Esophagus squamous epithelium (tissue), 5 donors: Measurements from ENCODE around the gene CYP4X1. TPM values are rescaled to one million over a fixed set of nuclear protein-coding genes. Genes with fewer than 3 reads are reported as not detected.
"Not testable (repeated sequence)": the region's sequence is repeated elsewhere in the genome, so short reads cannot be mapped to it uniquely, and the experiment has no call there.

Source experiments
- DNase-seq: peaks from one replicate; lab custom pipeline; 2025; lab: John Stamatoyannopoulos, UW
- H3K27ac ChIP-seq, 4 donors: fragments of 200-600 bp; sonication (generic); one replicate each; pipeline ENCODE4 v1.5.1; 2016 to 2019; ENCODE audit warnings: mild to moderate bottlenecking in 1 of 4
- H3K27me3 ChIP-seq, 4 donors: fragments of 200-600 bp; sonication (generic); 1 replicate in 3 of 4; 2 replicates in 1 of 4; pipeline versions ENCODE4 v1.5.1 to v1.6.0; 2017 to 2021; ENCODE audit warnings: antibody characterized with exemption in 1 of 4
- H3K36me3 ChIP-seq, 3 donors: fragments of 200-600 bp; sonication (generic); one replicate each; pipeline ENCODE4 v1.5.1; 2016 to 2019
- H3K4me1 ChIP-seq, 3 donors: fragments of 200-600 bp; sonication (generic); one replicate each; pipeline ENCODE4 v1.5.1; 2017 to 2019
- H3K4me3 ChIP-seq, 4 donors: fragments of 200-600 bp; sonication (generic); 1 replicate in 3 of 4; 2 replicates in 1 of 4; pipeline ENCODE4 v1.5.1; 2016 to 2019; ENCODE audit warnings: mild to moderate bottlenecking in 2 of 4, moderate library complexity in 1 of 4
- H3K9me3 ChIP-seq, 3 donors: fragments of 200-600 bp; sonication (generic); one replicate each; pipeline ENCODE4 v1.5.1; 2016 to 2019
- POLR2A ChIP-seq, 4 donors: fragments of 450-650 bp; IDR thresholded peaks; one replicate each; pipeline ENCODE4 v1.6.1; 2017; ENCODE audit warnings: antibody characterized with exemption in 4 of 4, mild to moderate bottlenecking in 4 of 4, moderate library complexity in 3 of 4
- WGBS, 2 donors: methylation state at CpG; one replicate each; pipeline ENCODE4 v1.1.5; 2018; 5-methylcytosine and 5-hydroxymethylcytosine counted together
- intact Hi-C: fragments of 100-400 bp; cut with DNase I; formaldehyde crosslinking; loops from one replicate; pipeline ENCODE4 v1.15.0; 2022
- total RNA-seq, 4 donors: library from RNA; depleted of rRNA; stranded (reverse); fragments of >200 nt; gene quantifications; one replicate each; pipeline ENCODE4 v1.1.0, GENCODE V29; 2016
- TF ChIP-seq, protein P1 (sequence below), 6 experiments: fragments of 450-650 bp in 4 of 6; fragments of 200-600 bp in 2 of 6; sonication (generic) in 2 of 6; IDR thresholded peaks; one replicate each; pipeline ENCODE4 v1.5.1; 2016 to 2019; ENCODE audit warnings: antibody characterized with exemption in 6 of 6, mild to moderate bottlenecking in 4 of 6, moderate library complexity in 4 of 6
- donor health status: DM: yes; HTN: yes; CAD: no.

Gene CYP4X1
- total RNA-seq, 4 donors from 2014 or later: 16.9 to 31.0 (median 28.8) TPM

- WGBS, 2 donors: 46 to 49% methylated on average over 3 of the region's 3 CpGs
- Histone ChIP-seq H3K27me3 (peaks cover 0 to under 1% (median 0%) of the 10 kb centered on the region in 4 donors), H3K27ac (peak overlapping the region; percentile 37 to 80 (median 78)), H3K36me3 (peaks cover 0 to 3% (median 0%) of the 10 kb centered on the region in 3 donors), H3K4me1 (peaks cover 13 to 62% (median 28%) of the 10 kb centered on the region in 3 donors), H3K4me3 (no peak overlapping the region), H3K9me3 (no peaks in the 10 kb centered on the region)
- intact Hi-C loops: no loop called here
- TF ChIP-seq POLR2A (IDR thresholded peaks at IDR 0.05): no peak
- TF ChIP-seq, protein P1, sequence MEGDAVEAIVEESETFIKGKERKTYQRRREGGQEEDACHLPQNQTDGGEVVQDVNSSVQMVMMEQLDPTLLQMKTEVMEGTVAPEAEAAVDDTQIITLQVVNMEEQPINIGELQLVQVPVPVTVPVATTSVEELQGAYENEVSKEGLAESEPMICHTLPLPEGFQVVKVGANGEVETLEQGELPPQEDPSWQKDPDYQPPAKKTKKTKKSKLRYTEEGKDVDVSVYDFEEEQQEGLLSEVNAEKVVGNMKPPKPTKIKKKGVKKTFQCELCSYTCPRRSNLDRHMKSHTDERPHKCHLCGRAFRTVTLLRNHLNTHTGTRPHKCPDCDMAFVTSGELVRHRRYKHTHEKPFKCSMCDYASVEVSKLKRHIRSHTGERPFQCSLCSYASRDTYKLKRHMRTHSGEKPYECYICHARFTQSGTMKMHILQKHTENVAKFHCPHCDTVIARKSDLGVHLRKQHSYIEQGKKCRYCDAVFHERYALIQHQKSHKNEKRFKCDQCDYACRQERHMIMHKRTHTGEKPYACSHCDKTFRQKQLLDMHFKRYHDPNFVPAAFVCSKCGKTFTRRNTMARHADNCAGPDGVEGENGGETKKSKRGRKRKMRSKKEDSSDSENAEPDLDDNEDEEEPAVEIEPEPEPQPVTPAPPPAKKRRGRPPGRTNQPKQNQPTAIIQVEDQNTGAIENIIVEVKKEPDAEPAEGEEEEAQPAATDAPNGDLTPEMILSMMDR (IDR thresholded peaks at IDR 0.05): no peak
- DNase-seq: no peak
Measured at GRCh38 chr1:47031585-47031984, 8.1 kb downstream of the CYP4X1 start.

DNA sequence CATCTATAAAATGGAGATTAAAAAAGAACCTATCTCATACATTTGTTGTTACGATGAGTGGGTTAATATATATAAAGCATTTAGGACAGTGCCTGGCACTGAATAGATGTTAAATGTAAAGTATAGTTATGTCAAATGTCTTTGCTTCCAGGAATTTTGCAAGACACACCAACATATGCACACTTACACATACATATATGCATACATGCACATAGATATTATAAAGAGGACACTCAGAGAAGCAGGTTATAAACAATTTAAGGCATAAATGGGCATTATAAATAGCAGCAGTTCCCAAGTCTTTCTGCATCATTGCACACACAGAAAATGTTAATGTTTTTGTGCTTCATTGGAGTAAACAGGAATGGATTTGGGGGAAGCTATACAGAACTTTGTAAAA, 13.3 kb downstream of the CYP4X1 start:
- Histone ChIP-seq H3K27ac (no peak overlapping the region), H3K36me3 (peaks cover 0 to 29% (median 0%) of the 10 kb centered on the region in 3 donors), H3K27me3 (no peaks in the 10 kb centered on the region), H3K4me1 (peaks cover 0 to 25% (median 7%) of the 10 kb centered on the region in 3 donors), H3K9me3 (no peaks in the 10 kb centered on the region), H3K4me3 (no peak overlapping the region)
- 83 to 88% methylated on average over 1 of the region's 1 CpG for WGBS, 2 donors
- TF ChIP-seq, protein P1 (IDR thresholded peaks at IDR 0.05): no peak
- TF ChIP-seq POLR2A (IDR thresholded peaks at IDR 0.05): no peak
- no peak for DNase-seq
- intact Hi-C loops: no loop called here

GRCh38 chr1:47059376-47059775, 35.9 kb downstream of the CYP4X1 start:
- no peak for TF ChIP-seq POLR2A (IDR thresholded peaks at IDR 0.05)
- TF ChIP-seq, protein P1 (IDR thresholded peaks at IDR 0.05): no peak
- Histone ChIP-seq H3K36me3 (no peaks in the 10 kb centered on the region), H3K27me3 (peaks cover 0 to 7% (median 0%) of the 10 kb centered on the region in 4 donors), H3K4me1 (no peaks in the 10 kb centered on the region), H3K9me3 (no peaks in the 10 kb centered on the region), H3K4me3 (no peak overlapping the region), H3K27ac (no peak overlapping the region)
- no peak for DNase-seq
- 26 to 47% methylated on average over 1 of the region's 1 CpG for WGBS, 2 donors
- intact Hi-C loops: no loop called here

DNA sequence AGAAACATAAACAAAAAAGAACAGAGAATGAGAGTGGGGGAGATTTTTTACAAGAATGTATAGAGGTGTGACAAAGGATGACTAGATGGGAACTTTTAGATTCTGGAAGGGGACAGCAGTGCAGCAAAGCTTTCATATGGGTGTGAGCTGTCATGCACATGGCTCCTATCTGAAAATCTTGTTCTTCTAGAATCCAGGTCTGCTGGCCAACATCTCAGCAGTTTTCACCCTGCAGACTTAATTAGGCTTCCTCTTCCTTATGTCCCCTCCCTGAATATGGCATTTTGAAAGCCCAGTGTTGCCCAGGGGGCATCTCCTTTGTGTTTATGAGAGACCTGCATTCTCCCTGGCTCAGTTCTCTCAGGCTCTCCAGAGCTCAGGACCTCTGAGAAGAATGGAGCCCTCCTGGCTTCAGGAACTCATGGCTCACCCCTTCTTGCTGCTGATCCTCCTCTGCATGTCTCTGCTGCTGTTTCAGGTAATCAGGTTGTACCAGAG, 43.7 kb downstream of the CYP4X1 start, which contains the start of gene CYP4Z1:
TSS of gene CYP4Z1 (plus strand) at position 135 of the 498 bp plus-strand sequence. CDS start at position 395, 260 bp downstream.
- Histone ChIP-seq H3K4me3 (no peak within 1 kb of the TSS), H3K9me3 (no peaks in the 10 kb centered on the region), H3K27me3 (no peaks in the 10 kb centered on the region), H3K4me1 (no peaks in the 10 kb centered on the region), H3K36me3 (no peaks in the 10 kb centered on the region), H3K27ac (no peak within 1 kb of the TSS)
- TF ChIP-seq, protein P1 (IDR thresholded peaks at IDR 0.05): no peak
- no peak for TF ChIP-seq POLR2A (IDR thresholded peaks at IDR 0.05)
- DNase-seq: no peak
- intact Hi-C loops: no loop called here

GRCh38 chr1:47069080-47069479, 45.6 kb downstream of the CYP4X1 start:
- H3K4me3 ChIP-seq, H3K36me3 ChIP-seq, H3K9me3 ChIP-seq, intact Hi-C loops, H3K27me3 ChIP-seq, H3K4me1 ChIP-seq, H3K27ac ChIP-seq, DNase-seq: not testable (repeated sequence)
- WGBS, 2 donors: 78 to 82% methylated on average over 2 to 4 of the region's 4 CpGs

GRCh38 chr1:47069509-47069908, 46.0 kb downstream of the CYP4X1 start:
- H3K27me3 ChIP-seq, H3K4me3 ChIP-seq, DNase-seq, H3K4me1 ChIP-seq, H3K9me3 ChIP-seq, H3K27ac ChIP-seq, H3K36me3 ChIP-seq, intact Hi-C loops: not testable (repeated sequence)
